Measurements from ENCODE around the gene MMGT1.

Gene MMGT1

GRCh38 chrX:135977611-135978010, 3.8 kb upstream of the MMGT1 start:
- no peak overlapping the region for H3K4me3 ChIP-seq (replicated peaks; ENCODE audit: low read depth, low read length)

GRCh38 chrX:135975421-135975820, 1.6 kb upstream of the MMGT1 start:
- no peak for DNase-seq (ENCODE audit: low read depth)
- H3K4me3 ChIP-seq (replicated peaks; ENCODE audit: low read depth, low read length), result no peak overlapping the region
- TF ChIP-seq CTCF (IDR thresholded peaks at IDR 0.05; ENCODE audit: low read length, missing control alignments), result no peak

More at GRCh38 chrX:135977611-135978010, 3.8 kb upstream of the MMGT1 start:
- no peak for TF ChIP-seq CTCF (IDR thresholded peaks at IDR 0.05; ENCODE audit: low read length, missing control alignments)
- peak; percentile 2 for DNase-seq (ENCODE audit: low read depth)

GRCh38 chrX:135974279-135974856, 580 bp upstream of the MMGT1 start:
- no peak for TF ChIP-seq CTCF (IDR thresholded peaks at IDR 0.05; ENCODE audit: low read length, missing control alignments)
- DNase-seq (ENCODE audit: low read depth), result peak; percentile 73
- H3K4me3 ChIP-seq (replicated peaks; ENCODE audit: low read depth, low read length), result peak overlapping the region; percentile 48

- H3K4me3 ChIP-seq (replicated peaks; ENCODE audit: low read depth, low read length), result peak overlapping the region; percentile 86
- peak; percentile 36 for DNase-seq (ENCODE audit: low read depth)
- TF ChIP-seq CTCF (IDR thresholded peaks at IDR 0.05; ENCODE audit: low read length, missing control alignments), result no peak
Measured at GRCh38 chrX:135973025-135973547, 702 bp downstream of the MMGT1 start.

- TF ChIP-seq CTCF (IDR thresholded peaks at IDR 0.05; ENCODE audit: low read length, missing control alignments), result no peak
- DNase-seq (ENCODE audit: low read depth), result no peak
- H3K4me3 ChIP-seq (replicated peaks; ENCODE audit: low read depth, low read length), result no peak overlapping the region
Measured at GRCh38 chrX:135951291-135951690, 22.5 kb downstream of the MMGT1 start.

- no peak for DNase-seq (ENCODE audit: low read depth)
- no peak overlapping the region for H3K4me3 ChIP-seq (replicated peaks; ENCODE audit: low read depth, low read length)
- TF ChIP-seq CTCF (IDR thresholded peaks at IDR 0.05; ENCODE audit: low read length, missing control alignments), result no peak
Measured at GRCh38 chrX:135944486-135944885, 29.3 kb downstream of the MMGT1 start.

Data from fibroblast of pulmonary artery (primary cell).